GM12878 (cell line): Measurements from ENCODE around the gene DYNLT4. TPM values are rescaled to one million over a fixed set of nuclear protein-coding genes. Genes with fewer than 3 reads are reported as not detected.

Experiments
- ATAC-seq: fragments of 200-7000 bp; cut with Tn5 transposase; 3 replicates; pipeline ENCODE4 v1.9.1; 2020; ENCODE audit warnings: mild to moderate bottlenecking, moderate library complexity
- BruUV-seq: library from RNA; stranded (reverse); fragments of 400-500 nt; replicated peaks from 2 replicates; lab custom pipeline; 2021; lab: Mats Ljungman, UMichigan
- CTCF ChIA-PET: fragments of 300-600 bp; sonication (Branson Sonifier 250); formaldehyde crosslinking; extraction: SDS; loops from one replicate; lab custom pipeline; 2021; ENCODE audit warnings: inconsistent platforms; lab: Yijun Ruan, JAX
- POLR2A ChIA-PET: fragments of 350-600 bp; formaldehyde crosslinking; extraction: SDS; loops from one replicate; lab custom pipeline; 2021; ENCODE audit warnings: inconsistent platforms; lab: Charles Lee
- RAD21 ChIA-PET: fragments of 300-600 bp; sonication (Branson Sonifier 250); formaldehyde crosslinking; loops from one replicate; lab custom pipeline; 2023; ENCODE audit warnings: antibody characterized with exemption; ENCODE audit not compliant: unreplicated experiment; lab: Charles Lee
- SMC1A ChIA-PET: fragments of 300-600 bp; sonication (Branson Sonifier 250); formaldehyde crosslinking; loops from one replicate; lab custom pipeline; 2023; ENCODE audit not compliant: unreplicated experiment, uncharacterized antibody; lab: Charles Lee
- DNase-seq: peaks from one replicate; pipeline ENCODE4 v3.0.0-alpha.2; 2011; ENCODE audit warnings: low read depth, low spot score
- FAIRE-seq: peaks from 3 replicates; lab custom pipeline; 2011; peaks lifted over from hg19 to GRCh38; lab: Jason Lieb, UNC
- H2AFZ ChIP-seq: 2 replicates; pipeline ENCODE4 v1.6.0; 2011; ENCODE audit warnings: low read depth, low read length, control low read depth; ENCODE audit not compliant: control insufficient read depth
- H3K27ac ChIP-seq: 2 replicates; pipeline ENCODE4 v1.5.1; 2011; ENCODE audit warnings: control low read depth; ENCODE audit not compliant: control insufficient read depth, insufficient read depth
- H3K27me3 ChIP-seq, 2 experiments: replicated peaks in 1 of 2; 2 replicates each; pipeline versions ENCODE4 v1.6.0 to v1.6.1; 2011; ENCODE audit warnings: low read length in 1 of 2; ENCODE audit not compliant: control insufficient read depth in 2 of 2, insufficient read depth in 2 of 2
- H3K36me3 ChIP-seq, 2 experiments: 2 replicates each; pipeline ENCODE4 v1.5.1; 2011; ENCODE audit warnings: low read length in 1 of 2; ENCODE audit not compliant: control insufficient read depth in 2 of 2, insufficient read depth in 2 of 2
- H3K4me1 ChIP-seq: 2 replicates; pipeline ENCODE4 v1.6.1; 2011; ENCODE audit warnings: mild to moderate bottlenecking, low read length, moderate library complexity, mixed read lengths; ENCODE audit not compliant: control insufficient read depth, insufficient read depth
- H3K4me2 ChIP-seq: 2 replicates; pipeline ENCODE4 v1.6.0; 2011; ENCODE audit warnings: control low read depth; ENCODE audit not compliant: control insufficient read depth, insufficient read depth
- H3K4me3 ChIP-seq: fragments of 200-600 bp; sonication (generic); 2 replicates; pipeline ENCODE4 v1.5.1; 2016
- H3K79me2 ChIP-seq: 2 replicates; pipeline ENCODE4 v1.6.0; 2011; ENCODE audit warnings: low read length; ENCODE audit not compliant: control insufficient read depth, insufficient read depth
- H3K9ac ChIP-seq: 2 replicates; pipeline ENCODE4 v1.8.0; 2011; ENCODE audit warnings: low read length, control low read depth, mixed read lengths; ENCODE audit not compliant: control insufficient read depth, insufficient read depth
- H3K9me3 ChIP-seq: replicated peaks from 3 replicates; pipeline ENCODE4 v1.5.1; 2011; ENCODE audit warnings: mild to moderate bottlenecking, low read length; ENCODE audit not compliant: control insufficient read depth, insufficient read depth
- H4K20me1 ChIP-seq: 2 replicates; pipeline ENCODE4 v1.6.0; 2011; ENCODE audit not compliant: control insufficient read depth, insufficient read depth
- CEBPZ ChIP-seq: fragments of 150-350 bp; IDR thresholded peaks from 2 replicates; pipeline ENCODE4 v1.6.1; 2016; ENCODE audit warnings: low read depth, low read length
- GABPA ChIP-seq: IDR thresholded peaks from 2 replicates; pipeline ENCODE4 v1.6.1; 2014; ENCODE audit warnings: antibody characterized with exemption, low read depth, mild to moderate bottlenecking, inconsistent platforms
- MLLT1 ChIP-seq: fragments of 450-650 bp; IDR thresholded peaks from 2 replicates; pipeline ENCODE4 v1.6.1; 2016; ENCODE audit warnings: mild to moderate bottlenecking
- NFYA ChIP-seq: IDR thresholded peaks from 2 replicates; pipeline ENCODE4 v1.6.1; 2011; ENCODE audit warnings: low read depth, mild to moderate bottlenecking, low read length, improper control_type of control experiment, borderline replicate concordance
- POLR2A ChIP-seq: IDR thresholded peaks from 2 replicates; pipeline ENCODE4 v1.6.1; 2011; ENCODE audit warnings: low read depth, mild to moderate bottlenecking, low read length
- POLR2AphosphoS2 ChIP-seq: IDR thresholded peaks from 2 replicates; pipeline ENCODE4 v1.6.1; 2011; ENCODE audit warnings: low read depth, mild to moderate bottlenecking, low read length, improper control_type of control experiment, moderate library complexity
- SP1 ChIP-seq: IDR thresholded peaks from one replicate; pipeline ENCODE4 v1.6.1; 2011; ENCODE audit warnings: low read depth, low read length
- SPI1 ChIP-seq: IDR thresholded peaks from 2 replicates; pipeline ENCODE4 v1.6.1; 2011; ENCODE audit warnings: low read depth, mild to moderate bottlenecking, low read length, moderate library complexity, borderline replicate concordance; ENCODE audit not compliant: insufficient read depth
- SUZ12 ChIP-seq: fragments of 200-600 bp; sonication (generic); IDR thresholded peaks from one replicate; pipeline ENCODE4 v1.6.1; 2018; ENCODE audit warnings: antibody characterized with exemption, mild to moderate bottlenecking; ENCODE audit not compliant: unreplicated experiment
- TCF3 ChIP-seq: IDR thresholded peaks from 2 replicates; pipeline ENCODE4 v1.6.1; 2012; ENCODE audit warnings: low read depth, mild to moderate bottlenecking, low read length, borderline replicate concordance; ENCODE audit not compliant: insufficient read depth
- USF2 ChIP-seq: IDR thresholded peaks from 2 replicates; pipeline ENCODE4 v1.6.1; 2011; ENCODE audit warnings: low read depth, low read length, improper control_type of control experiment, borderline replicate concordance
- ZBTB40 ChIP-seq: fragments of 450-650 bp; IDR thresholded peaks from 2 replicates; pipeline ENCODE4 v1.6.1; 2016; ENCODE audit warnings: mild to moderate bottlenecking, moderate library complexity, borderline replicate concordance
- ZSCAN29 ChIP-seq: fragments of 450-650 bp; IDR thresholded peaks from 2 replicates; pipeline ENCODE4 v1.6.1; 2017; ENCODE audit warnings: mild to moderate bottlenecking, moderate library complexity
- ZZZ3 ChIP-seq: IDR thresholded peaks from 2 replicates; pipeline ENCODE4 v1.6.1; 2011; ENCODE audit warnings: low read depth; ENCODE audit not compliant: control insufficient read depth, insufficient read length
- WGBS: methylation state at CpG from one replicate; pipeline ENCODE4 v1.1.6; 2016; ENCODE audit warnings: low lambda C conversion rate; ENCODE audit not compliant: insufficient replicate concordance, insufficient coverage; ENCODE audit errors: missing lambda C conversion rate; 5-methylcytosine and 5-hydroxymethylcytosine counted together
- in situ Hi-C: fragments of 300-500 bp; cut with MboI; formaldehyde crosslinking; loops from 9 replicates; pipeline ENCODE4 v1.14.3; 2018; ENCODE audit warnings: mixed read lengths
- intact Hi-C: fragments of 100-400 bp; cut with micrococcal nuclease; formaldehyde crosslinking; loops from one replicate; pipeline ENCODE4 v1.14.2; 2022; ENCODE audit not compliant: unreplicated experiment
- polyA plus RNA-seq, 11 experiments: library from polyadenylated mRNA; depleted of rRNA in 4 of 11; unstranded in 6 of 11; stranded (reverse) in 5 of 11; fragments of >200 nt; fragmentation: Nextera tagmentation in 4 of 11; fragmentation: Illumina TruSeq in 1 of 11; extraction: Ambion mirVana in 4 of 11; extraction: Trizol in 1 of 11; gene quantifications; 1 replicate in 1 of 11; 2 replicates in 10 of 11; pipeline versions ENCODE4 v1.2.1 to v1.2.3, GENCODE V29; 2011 to 2016; ENCODE audit warnings: inconsistent platforms in 2 of 11, missing spikeins in 2 of 11, low read depth in 1 of 11
- total RNA-seq, 4 experiments: library from RNA; depleted of rRNA in 3 of 4; stranded (reverse); fragments of >200 nt in 3 of 4; fragmentation: Illumina TruSeq in 1 of 4; extraction: Trizol in 1 of 4; gene quantifications; 2 replicates each; pipeline versions ENCODE4 v1.2.1 to v1.2.3, GENCODE V29; 2013 to 2021

The DYNLT4 gene
- total and polyA plus RNA-seq, 10 of the 15 experiments (the other 5 are each of a cell fraction or from before 2014, with no cell fraction given): 0.23 to 0.28 TPM; not detected in 8

- Histone ChIP-seq H3K27ac (no peak overlapping the region), H3K9me3 (no peaks in the 10 kb centered on the region), H3K4me3 (no peak overlapping the region), H2AFZ (no peak overlapping the region), H4K20me1 (no peaks in the 10 kb centered on the region), H3K9ac (no peak overlapping the region), H3K4me1 (peaks cover 4% of the 10 kb centered on the region), H3K79me2 (no peaks in the 10 kb centered on the region), H3K4me2 (no peak overlapping the region), H3K27me3 (no peaks in the 10 kb centered on the region; a peak in 1 of 4 replicates), H3K36me3 (no peaks in the 10 kb centered on the region)
- no peak for FAIRE-seq
- ChIA-PET POLR2A (interaction anchor here (0.6 to 5.9 kb wide), 7 partner anchors 9 to 757 kb away, joined by 4 to 56 read pairs (median 5); partner anchors contain the start of genes BTBD19, HECTD3 and PLK3), CTCF (interaction anchor here (0.6 to 4.7 kb wide), 12 partner anchors 9 to 1304 kb away, joined by 3 to 36 read pairs (median 6); partner anchors contain the start of genes BTBD19, DYNLT4, HECTD3 and PLK3), RAD21 (interaction anchor here (0.7 to 3.5 kb wide), 7 partner anchors 9 to 482 kb away, joined by 3 to 41 read pairs (median 5); partner anchors contain the start of genes BTBD19, HECTD3, PLK3 and UROD), SMC1A (interaction anchor here (1.1 to 5.9 kb wide), 5 partner anchors 10 to 32 kb away, joined by 3 to 52 read pairs (median 6); partner anchors contain the start of genes BTBD19, DYNLT4 and PLK3)
- DNase-seq: no peak
- intact Hi-C loops (no loop called here), in situ Hi-C loops (no loop called here)
- 73% methylated on average over 9 of the region's 9 CpGs for WGBS
- ATAC-seq: no peak
- BruUV-seq: no TSS peak
- TF ChIP-seq CEBPZ: no peak
- no peak for TF ChIP-seq USF2
- no peak for TF ChIP-seq ZBTB40
- TF ChIP-seq SPI1: no peak
- no peak for TF ChIP-seq POLR2A
- TF ChIP-seq MLLT1: no peak
- no peak for TF ChIP-seq NFYA
- no peak for TF ChIP-seq SUZ12
- TF ChIP-seq SP1: no peak
- TF ChIP-seq TCF3: no peak
- TF ChIP-seq ZZZ3: no peak
- TF ChIP-seq POLR2AphosphoS2: no peak
- TF ChIP-seq GABPA: no peak
- no peak for TF ChIP-seq ZSCAN29
These were observed 14.1 kb upstream of the DYNLT4 start for GRCh38 chr1:44821240-44821715.
